GM12874 (cell line): ENCODE measurements around the gene SARDH.

Source experiments
- CTCF ChIP-seq: IDR thresholded peaks from 2 replicates; pipeline ENCODE4 v1.5.1; 2011; ENCODE audit warnings: low read depth, mild to moderate bottlenecking, control low read depth, low read length, moderate library complexity; ENCODE audit not compliant: insufficient read depth

The SARDH gene

GRCh38 chr9:133737774-133738639 is at the start of gene SARDH:
Gene SARDH (minus strand): TSS chr9:133738352. CDS start chr9:133734173, 4,179 bp downstream.
- TF ChIP-seq CTCF, result no peak

GRCh38 chr9:133787754-133788025 is 49.5 kb upstream of the SARDH start:
- no peak for TF ChIP-seq CTCF

- no peak for TF ChIP-seq CTCF
These were observed 49.0 kb upstream of the SARDH start for GRCh38 chr9:133786907-133787753.

GRCh38 chr9:133786371-133786753 is 48.2 kb upstream of the SARDH start:
- TF ChIP-seq CTCF, result no peak

GRCh38 chr9:133785753-133786370 is 47.7 kb upstream of the SARDH start:
- no peak for TF ChIP-seq CTCF

- no peak for TF ChIP-seq CTCF
These were observed 46.8 kb upstream of the SARDH start for GRCh38 chr9:133784731-133785561.
